WTC11 (cell line): ENCODE measurements around the gene BCL2L12. TPM values are rescaled to one million over a fixed set of nuclear protein-coding genes. Genes with fewer than 3 reads are reported as not detected.

Source experiments
- ATAC-seq: fragments of 200-7000 bp; cut with Tn5 transposase; 2 replicates; pipeline ENCODE4 v1.10.0; 2021; ENCODE audit warnings: mild to moderate bottlenecking, moderate library complexity
- CTCF ChIA-PET: fragments of 300-600 bp; sonication (Branson Sonifier 250); formaldehyde crosslinking; loops from one replicate; lab custom pipeline; 2021; ENCODE audit warnings: antibody characterized with exemption; lab: Charles Lee
- POLR2A ChIA-PET: fragments of 350-600 bp; sonication (Branson Sonifier 250); formaldehyde crosslinking; loops from one replicate; lab custom pipeline; 2021; ENCODE audit warnings: antibody characterized with exemption; lab: Charles Lee
- DNase-seq: peaks from one replicate; pipeline ENCODE4 v3.0.0; 2021; ENCODE audit warnings: low spot score
- H3K27ac Mint-ChIP-seq: 2 replicates; pipeline ENCODE4 v1.8.0; 2021; ENCODE audit warnings: mixed read lengths
- H3K27me3 Mint-ChIP-seq: 2 replicates; pipeline ENCODE4 v1.8.0; 2021; ENCODE audit warnings: low read depth, mild to moderate bottlenecking, moderate library complexity, mixed read lengths
- H3K36me3 Mint-ChIP-seq: 2 replicates; pipeline ENCODE4 v1.8.0; 2021; ENCODE audit warnings: mixed read lengths
- H3K4me1 Mint-ChIP-seq: 2 replicates; pipeline ENCODE4 v1.8.0; 2022; ENCODE audit warnings: mixed read lengths
- H3K4me3 Mint-ChIP-seq: 2 replicates; pipeline ENCODE4 v1.8.0; 2021; ENCODE audit warnings: mild to moderate bottlenecking, moderate library complexity, mixed read lengths
- H3K9me3 Mint-ChIP-seq: 2 replicates; pipeline ENCODE4 v1.8.0; 2021; ENCODE audit warnings: mixed read lengths
- ARID4B ChIP-seq: sonication (generic); formaldehyde crosslinking; IDR thresholded peaks from 2 replicates; pipeline ENCODE4 v1.8.0; 2023; ENCODE audit warnings: missing genetic modification reagents, mild to moderate bottlenecking, borderline replicate concordance
- ESRRA ChIP-seq: sonication (generic); formaldehyde crosslinking; IDR thresholded peaks from 2 replicates; pipeline ENCODE4 v1.8.1; 2022; ENCODE audit warnings: mild to moderate bottlenecking, missing genetic modification reagents, borderline replicate concordance
- ETV6 ChIP-seq: sonication (generic); formaldehyde crosslinking; IDR thresholded peaks from 2 replicates; pipeline ENCODE4 v1.8.1; 2022; ENCODE audit warnings: mild to moderate bottlenecking, missing genetic modification reagents
- FOXJ3 ChIP-seq: sonication (generic); formaldehyde crosslinking; IDR thresholded peaks from 2 replicates; pipeline ENCODE4 v1.9.0; 2021; ENCODE audit warnings: missing genetic modification reagents, mild to moderate bottlenecking, borderline replicate concordance
- MAX ChIP-seq: sonication (generic); formaldehyde crosslinking; IDR thresholded peaks from 2 replicates; pipeline ENCODE4 v1.8.0; 2022; ENCODE audit warnings: mild to moderate bottlenecking, missing genetic modification reagents
- NFATC4 ChIP-seq: fragments of 250-450 bp; sonication (Bioruptor Pico); IDR thresholded peaks from 2 replicates; pipeline ENCODE4 v1.9.0; 2021; ENCODE audit warnings: mild to moderate bottlenecking
- NR1H2 ChIP-seq: sonication (generic); formaldehyde crosslinking; IDR thresholded peaks from 2 replicates; pipeline ENCODE4 v1.9.0; 2021; ENCODE audit warnings: mild to moderate bottlenecking, moderate library complexity, missing genetic modification reagents
- RORB ChIP-seq: fragments of 250-450 bp; sonication (Bioruptor Pico); IDR thresholded peaks from 2 replicates; pipeline ENCODE4 v1.9.0; 2021; ENCODE audit warnings: mild to moderate bottlenecking
- ZBTB21 ChIP-seq: sonication (generic); formaldehyde crosslinking; IDR thresholded peaks from 2 replicates; pipeline ENCODE4 v1.8.1; 2023; ENCODE audit warnings: mild to moderate bottlenecking, missing genetic modification reagents, borderline replicate concordance
- ZNF396 ChIP-seq: fragments of 250-450 bp; sonication (Bioruptor Pico); IDR thresholded peaks from 2 replicates; pipeline ENCODE4 v1.8.0; 2021; ENCODE audit warnings: mild to moderate bottlenecking, moderate library complexity, borderline replicate concordance
- ZNF425 ChIP-seq: fragments of 250-450 bp; sonication (Bioruptor Pico); conservative IDR thresholded peaks from 2 replicates; pipeline ENCODE4 v1.9.0; 2021; ENCODE audit warnings: mild to moderate bottlenecking
- ZNF671 ChIP-seq: fragments of 250-450 bp; sonication (Bioruptor Pico); IDR thresholded peaks from 2 replicates; pipeline ENCODE4 v1.8.0; 2021; ENCODE audit warnings: mild to moderate bottlenecking
- total RNA-seq: library from RNA; stranded (reverse); gene quantifications from 3 replicates; pipeline ENCODE4 v1.2.3, GENCODE V29; 2021
- TF ChIP-seq, protein P1 (sequence below): sonication (generic); formaldehyde crosslinking; IDR thresholded peaks from 2 replicates; pipeline ENCODE4 v1.8.1; 2023; ENCODE audit warnings: mild to moderate bottlenecking, missing genetic modification reagents
- TF ChIP-seq, protein P2 (sequence below): fragments of 250-450 bp; sonication (Bioruptor Pico); IDR thresholded peaks from 2 replicates; pipeline ENCODE4 v1.9.0; 2021; ENCODE audit warnings: moderate library complexity, mild to moderate bottlenecking, inconsistent platforms, borderline replicate concordance
- TF ChIP-seq, protein P3 (sequence below): sonication (generic); formaldehyde crosslinking; IDR thresholded peaks from 2 replicates; pipeline ENCODE4 v1.8.1; 2023; ENCODE audit warnings: mild to moderate bottlenecking, missing genetic modification reagents, borderline replicate concordance
- TF ChIP-seq, protein P4 (sequence below): sonication (generic); formaldehyde crosslinking; IDR thresholded peaks from 2 replicates; pipeline ENCODE4 v1.8.1; 2022; ENCODE audit warnings: low read depth, mild to moderate bottlenecking, moderate library complexity, missing genetic modification reagents, borderline replicate concordance

BCL2L12 gene
- total RNA-seq, 1 experiment from 2014 or later: 146 TPM

- no peak for TF ChIP-seq ZNF671 (CRISPR knock-in tag)
- TF ChIP-seq MAX (CRISPR knock-in tag): no peak
- no peak for TF ChIP-seq NR1H2 (CRISPR knock-in tag)
- TF ChIP-seq ETV6 (CRISPR knock-in tag): no peak
- TF ChIP-seq ESRRA (CRISPR knock-in tag): 0 out of 2 replicates have a peak, but pooled peaks have one; percentile 20
- no peak for TF ChIP-seq FOXJ3
- Mint-ChIP-seq H3K4me1 (peaks cover 43% of the 10 kb centered on the region), H3K27ac (no peak overlapping the region), H3K27me3 (no peaks in the 10 kb centered on the region), H3K36me3 (peaks cover 55% of the 10 kb centered on the region), H3K4me3 (no peak overlapping the region), H3K9me3 (no peaks in the 10 kb centered on the region)
- POLR2A ChIA-PET: interaction anchor here (0.6 to 1.5 kb wide), 3 partner anchors 10 to 251 kb away, joined by 4 to 5 read pairs (median 4); no protein-coding TSS in a partner anchor
- ATAC-seq: no peak
- CTCF ChIA-PET: interaction anchor here (0.5 to 1.9 kb wide), 3 partner anchors 10 to 100 kb away, joined by 3 to 13 read pairs (median 3); no protein-coding TSS in a partner anchor
- DNase-seq: no peak
These were observed 20.2 kb downstream of the BCL2L12 start for GRCh38 chr19:49685845-49686332.

DNA sequence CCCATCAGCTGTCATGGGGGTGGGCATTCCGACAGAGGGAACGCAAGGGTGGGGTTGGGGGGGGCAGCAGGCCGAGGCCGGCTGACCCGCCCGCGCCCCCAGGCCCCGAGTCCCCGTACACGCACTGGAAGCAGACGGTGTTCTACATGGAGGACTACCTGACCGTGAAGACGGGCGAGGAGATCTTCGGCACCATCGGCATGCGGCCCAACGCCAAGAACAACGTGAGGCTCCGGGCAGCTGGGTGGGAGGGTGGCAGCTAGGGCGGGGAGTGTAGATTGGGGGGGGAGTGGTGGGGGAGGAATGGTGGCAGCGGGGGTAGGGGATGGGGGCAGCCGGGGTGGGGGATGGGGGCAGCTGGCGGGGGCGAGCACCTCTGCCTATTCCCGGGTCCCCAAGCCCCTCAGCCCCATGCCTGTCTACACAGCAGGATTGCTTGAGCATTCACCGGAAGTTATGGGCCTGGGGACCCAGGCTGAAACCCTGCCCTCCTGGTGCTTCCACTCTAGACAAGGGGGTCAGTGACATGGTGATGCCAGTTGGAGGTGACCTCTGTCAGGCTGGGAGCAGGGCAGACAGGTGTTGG is 20.9 kb downstream of the BCL2L12 start:
- Mint-ChIP-seq H3K4me1 (peaks cover 43% of the 10 kb centered on the region), H3K36me3 (peaks cover 52% of the 10 kb centered on the region), H3K27me3 (no peaks in the 10 kb centered on the region), H3K4me3 (no peak overlapping the region; the same call in 1 of the 2 replicates), H3K27ac (peak overlapping the region; percentile 32; the same call in 1 of the 2 replicates), H3K9me3 (no peaks in the 10 kb centered on the region)
- no peak for ATAC-seq
- ChIA-PET CTCF (interaction anchor here (1.8 kb wide), 1 partner anchor 80 kb away, joined by 3 read pairs; no protein-coding TSS in a partner anchor), POLR2A (interaction anchor here (0.6 to 5.9 kb wide), 3 partner anchors 10 to 252 kb away, joined by 4 to 38 read pairs (median 5); partner anchors contain the start of gene PRMT1)
- DNase-seq: no peak
- TF ChIP-seq RORB (CRISPR knock-in tag) (no peak), ZBTB21 (CRISPR knock-in tag) (no peak), ARID4B (CRISPR knock-in tag) (no peak), ZNF425 (CRISPR knock-in tag) (no peak), ZNF396 (CRISPR knock-in tag) (no peak), NFATC4 (CRISPR knock-in tag) (no peak)
- TF ChIP-seq, protein P1, sequence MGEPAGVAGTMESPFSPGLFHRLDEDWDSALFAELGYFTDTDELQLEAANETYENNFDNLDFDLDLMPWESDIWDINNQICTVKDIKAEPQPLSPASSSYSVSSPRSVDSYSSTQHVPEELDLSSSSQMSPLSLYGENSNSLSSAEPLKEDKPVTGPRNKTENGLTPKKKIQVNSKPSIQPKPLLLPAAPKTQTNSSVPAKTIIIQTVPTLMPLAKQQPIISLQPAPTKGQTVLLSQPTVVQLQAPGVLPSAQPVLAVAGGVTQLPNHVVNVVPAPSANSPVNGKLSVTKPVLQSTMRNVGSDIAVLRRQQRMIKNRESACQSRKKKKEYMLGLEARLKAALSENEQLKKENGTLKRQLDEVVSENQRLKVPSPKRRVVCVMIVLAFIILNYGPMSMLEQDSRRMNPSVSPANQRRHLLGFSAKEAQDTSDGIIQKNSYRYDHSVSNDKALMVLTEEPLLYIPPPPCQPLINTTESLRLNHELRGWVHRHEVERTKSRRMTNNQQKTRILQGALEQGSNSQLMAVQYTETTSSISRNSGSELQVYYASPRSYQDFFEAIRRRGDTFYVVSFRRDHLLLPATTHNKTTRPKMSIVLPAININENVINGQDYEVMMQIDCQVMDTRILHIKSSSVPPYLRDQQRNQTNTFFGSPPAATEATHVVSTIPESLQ: no peak
- TF ChIP-seq, protein P2, sequence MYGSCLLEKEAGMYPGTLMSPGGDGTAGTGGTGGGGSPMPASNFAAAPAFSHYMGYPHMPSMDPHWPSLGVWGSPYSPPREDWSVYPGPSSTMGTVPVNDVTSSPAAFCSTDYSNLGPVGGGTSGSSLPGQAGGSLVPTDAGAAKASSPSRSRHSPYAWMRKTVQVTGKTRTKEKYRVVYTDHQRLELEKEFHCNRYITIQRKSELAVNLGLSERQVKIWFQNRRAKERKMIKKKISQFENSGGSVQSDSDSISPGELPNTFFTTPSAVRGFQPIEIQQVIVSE: no peak
- TF ChIP-seq, protein P3, sequence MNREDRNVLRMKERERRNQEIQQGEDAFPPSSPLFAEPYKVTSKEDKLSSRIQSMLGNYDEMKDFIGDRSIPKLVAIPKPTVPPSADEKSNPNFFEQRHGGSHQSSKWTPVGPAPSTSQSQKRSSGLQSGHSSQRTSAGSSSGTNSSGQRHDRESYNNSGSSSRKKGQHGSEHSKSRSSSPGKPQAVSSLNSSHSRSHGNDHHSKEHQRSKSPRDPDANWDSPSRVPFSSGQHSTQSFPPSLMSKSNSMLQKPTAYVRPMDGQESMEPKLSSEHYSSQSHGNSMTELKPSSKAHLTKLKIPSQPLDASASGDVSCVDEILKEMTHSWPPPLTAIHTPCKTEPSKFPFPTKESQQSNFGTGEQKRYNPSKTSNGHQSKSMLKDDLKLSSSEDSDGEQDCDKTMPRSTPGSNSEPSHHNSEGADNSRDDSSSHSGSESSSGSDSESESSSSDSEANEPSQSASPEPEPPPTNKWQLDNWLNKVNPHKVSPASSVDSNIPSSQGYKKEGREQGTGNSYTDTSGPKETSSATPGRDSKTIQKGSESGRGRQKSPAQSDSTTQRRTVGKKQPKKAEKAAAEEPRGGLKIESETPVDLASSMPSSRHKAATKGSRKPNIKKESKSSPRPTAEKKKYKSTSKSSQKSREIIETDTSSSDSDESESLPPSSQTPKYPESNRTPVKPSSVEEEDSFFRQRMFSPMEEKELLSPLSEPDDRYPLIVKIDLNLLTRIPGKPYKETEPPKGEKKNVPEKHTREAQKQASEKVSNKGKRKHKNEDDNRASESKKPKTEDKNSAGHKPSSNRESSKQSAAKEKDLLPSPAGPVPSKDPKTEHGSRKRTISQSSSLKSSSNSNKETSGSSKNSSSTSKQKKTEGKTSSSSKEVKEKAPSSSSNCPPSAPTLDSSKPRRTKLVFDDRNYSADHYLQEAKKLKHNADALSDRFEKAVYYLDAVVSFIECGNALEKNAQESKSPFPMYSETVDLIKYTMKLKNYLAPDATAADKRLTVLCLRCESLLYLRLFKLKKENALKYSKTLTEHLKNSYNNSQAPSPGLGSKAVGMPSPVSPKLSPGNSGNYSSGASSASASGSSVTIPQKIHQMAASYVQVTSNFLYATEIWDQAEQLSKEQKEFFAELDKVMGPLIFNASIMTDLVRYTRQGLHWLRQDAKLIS: no peak
- TF ChIP-seq, protein P4, sequence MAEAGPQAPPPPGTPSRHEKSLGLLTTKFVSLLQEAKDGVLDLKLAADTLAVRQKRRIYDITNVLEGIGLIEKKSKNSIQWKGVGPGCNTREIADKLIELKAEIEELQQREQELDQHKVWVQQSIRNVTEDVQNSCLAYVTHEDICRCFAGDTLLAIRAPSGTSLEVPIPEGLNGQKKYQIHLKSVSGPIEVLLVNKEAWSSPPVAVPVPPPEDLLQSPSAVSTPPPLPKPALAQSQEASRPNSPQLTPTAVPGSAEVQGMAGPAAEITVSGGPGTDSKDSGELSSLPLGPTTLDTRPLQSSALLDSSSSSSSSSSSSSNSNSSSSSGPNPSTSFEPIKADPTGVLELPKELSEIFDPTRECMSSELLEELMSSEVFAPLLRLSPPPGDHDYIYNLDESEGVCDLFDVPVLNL (CRISPR knock-in tag): no peak
